Calu3 (cell line): ENCODE measurements around the gene ARHGAP21. TPM values are rescaled to one million over a fixed set of nuclear protein-coding genes. Genes with fewer than 3 reads are reported as not detected.

Experiments used
- BruUV-seq: library from RNA; stranded (reverse); fragments of 400-500 nt; replicated peaks from 2 replicates; lab custom pipeline; 2021; lab: Mats Ljungman, UMichigan
- CTCF ChIA-PET: fragments of 300-600 bp; sonication (Branson Sonifier 250); formaldehyde crosslinking; loops from one replicate; lab custom pipeline; 2022; ENCODE audit warnings: antibody characterized with exemption; lab: Charles Lee
- DNase-seq: peaks from one replicate; pipeline ENCODE4 v3.0.0; 2022
- H3K27ac Mint-ChIP-seq: one replicate; pipeline ENCODE4 v1.8.0; 2022; ENCODE audit warnings: mixed read lengths; ENCODE audit not compliant: unreplicated experiment
- H3K27me3 Mint-ChIP-seq: one replicate; pipeline ENCODE4 v1.8.0; 2022; ENCODE audit warnings: mixed read lengths; ENCODE audit not compliant: unreplicated experiment
- H3K36me3 Mint-ChIP-seq: one replicate; pipeline ENCODE4 v1.8.0; 2022; ENCODE audit warnings: mild to moderate bottlenecking, moderate library complexity, mixed read lengths; ENCODE audit not compliant: insufficient read depth, unreplicated experiment
- H3K4me1 Mint-ChIP-seq: one replicate; pipeline ENCODE4 v1.8.0; 2022; ENCODE audit warnings: mild to moderate bottlenecking, low read depth, mixed read lengths; ENCODE audit not compliant: unreplicated experiment
- H3K4me3 Mint-ChIP-seq: one replicate; pipeline ENCODE4 v1.8.0; 2022; ENCODE audit warnings: mild to moderate bottlenecking, low read depth, moderate library complexity, mixed read lengths; ENCODE audit not compliant: unreplicated experiment
- H3K9me3 Mint-ChIP-seq: one replicate; pipeline ENCODE4 v1.8.0; 2022; ENCODE audit warnings: low read depth, mixed read lengths; ENCODE audit not compliant: unreplicated experiment
- intact Hi-C: fragments of 100-400 bp; cut with micrococcal nuclease; formaldehyde crosslinking; loops from one replicate; pipeline ENCODE4 v1.10.0; 2022; ENCODE audit not compliant: unreplicated experiment
- total RNA-seq: library from RNA; stranded (reverse); gene quantifications from 2 replicates; pipeline ENCODE4 v1.2.3, GENCODE V29; 2022
- TF ChIP-seq, protein P1 (sequence below): fragments of 200-600 bp; IDR thresholded peaks from one replicate; pipeline ENCODE4 v1.8.0; 2022; ENCODE audit warnings: antibody characterized with exemption; ENCODE audit not compliant: unreplicated experiment

ARHGAP21 gene
- total RNA-seq, 1 experiment from 2014 or later = 67.5 TPM

- H3K27me3 Mint-ChIP-seq = no peaks in the 10 kb centered on the region
- no peak overlapping the region for H3K27ac Mint-ChIP-seq
- H3K9me3 Mint-ChIP-seq = no peaks in the 10 kb centered on the region
- no peak for DNase-seq
- BruUV-seq = no TSS peak
- H3K4me3 Mint-ChIP-seq = no peak overlapping the region
- CTCF ChIA-PET = no interaction called here
- H3K4me1 Mint-ChIP-seq = no peaks in the 10 kb centered on the region
- no peaks in the 10 kb centered on the region for H3K36me3 Mint-ChIP-seq
- TF ChIP-seq, protein P1, sequence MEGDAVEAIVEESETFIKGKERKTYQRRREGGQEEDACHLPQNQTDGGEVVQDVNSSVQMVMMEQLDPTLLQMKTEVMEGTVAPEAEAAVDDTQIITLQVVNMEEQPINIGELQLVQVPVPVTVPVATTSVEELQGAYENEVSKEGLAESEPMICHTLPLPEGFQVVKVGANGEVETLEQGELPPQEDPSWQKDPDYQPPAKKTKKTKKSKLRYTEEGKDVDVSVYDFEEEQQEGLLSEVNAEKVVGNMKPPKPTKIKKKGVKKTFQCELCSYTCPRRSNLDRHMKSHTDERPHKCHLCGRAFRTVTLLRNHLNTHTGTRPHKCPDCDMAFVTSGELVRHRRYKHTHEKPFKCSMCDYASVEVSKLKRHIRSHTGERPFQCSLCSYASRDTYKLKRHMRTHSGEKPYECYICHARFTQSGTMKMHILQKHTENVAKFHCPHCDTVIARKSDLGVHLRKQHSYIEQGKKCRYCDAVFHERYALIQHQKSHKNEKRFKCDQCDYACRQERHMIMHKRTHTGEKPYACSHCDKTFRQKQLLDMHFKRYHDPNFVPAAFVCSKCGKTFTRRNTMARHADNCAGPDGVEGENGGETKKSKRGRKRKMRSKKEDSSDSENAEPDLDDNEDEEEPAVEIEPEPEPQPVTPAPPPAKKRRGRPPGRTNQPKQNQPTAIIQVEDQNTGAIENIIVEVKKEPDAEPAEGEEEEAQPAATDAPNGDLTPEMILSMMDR = no peak
- intact Hi-C loops = no loop called here
Observed at GRCh38 chr10:24750695-24751094, 27.0 kb upstream of the ARHGAP21 start.

DNA sequence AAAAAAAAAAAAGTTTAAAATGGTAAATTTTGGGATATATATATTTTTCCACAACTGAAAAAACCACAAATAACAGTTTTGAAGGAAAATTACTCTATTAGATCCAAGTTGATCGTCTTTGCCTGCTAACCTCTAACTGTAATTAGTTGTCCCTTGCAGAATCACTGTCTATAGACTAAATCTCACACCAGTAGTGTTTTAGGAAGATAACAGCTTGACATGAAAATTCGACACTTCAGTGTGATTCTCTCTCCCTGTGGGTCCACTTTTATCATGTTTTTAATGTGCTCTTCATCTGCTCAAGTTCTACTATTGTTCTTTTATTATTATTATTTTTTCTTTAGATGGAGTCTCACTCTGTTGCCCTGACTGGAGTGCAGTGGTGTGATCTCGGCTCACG lies 24.5 kb upstream of the ARHGAP21 start:
- Mint-ChIP-seq H3K36me3 (no peaks in the 10 kb centered on the region), H3K4me3 (no peak overlapping the region), H3K27ac (no peak overlapping the region), H3K9me3 (no peaks in the 10 kb centered on the region), H3K4me1 (no peaks in the 10 kb centered on the region), H3K27me3 (no peaks in the 10 kb centered on the region)
- CTCF ChIA-PET = no interaction called here
- TF ChIP-seq, protein P1 = no peak
- no TSS peak for BruUV-seq
- DNase-seq = no peak
- intact Hi-C loops = no loop called here

GRCh38 chr10:24744946-24745345 lies 21.3 kb upstream of the ARHGAP21 start:
- no peaks in the 10 kb centered on the region for H3K4me1 Mint-ChIP-seq

DNA sequence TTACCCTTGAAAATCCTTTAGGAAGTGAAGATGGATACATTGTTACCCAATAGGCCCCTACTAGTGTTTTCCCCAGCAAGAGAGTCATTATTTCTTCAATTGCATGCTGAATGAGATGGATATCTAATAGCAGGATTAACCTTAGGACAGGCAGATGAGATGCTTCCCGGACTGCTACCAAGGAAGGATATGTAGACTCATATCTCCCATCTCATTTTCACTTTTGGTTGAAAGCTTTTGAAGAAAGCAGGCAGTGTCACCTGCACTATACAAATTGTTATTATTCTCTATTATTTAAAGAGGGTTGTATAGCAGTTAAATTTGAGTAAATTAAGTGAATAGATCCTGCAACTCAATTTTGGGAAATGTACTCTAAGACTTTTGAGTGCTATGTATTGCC lies 17.0 kb upstream of the ARHGAP21 start:
- intact Hi-C loops = no loop called here
- Mint-ChIP-seq H3K4me3 (no peak overlapping the region), H3K27ac (no peak overlapping the region), H3K27me3 (no peaks in the 10 kb centered on the region), H3K9me3 (peaks cover 2% of the 10 kb centered on the region), H3K36me3 (no peaks in the 10 kb centered on the region), H3K4me1 (peaks cover 16% of the 10 kb centered on the region)
- TF ChIP-seq, protein P1 = no peak
- DNase-seq = no peak
- BruUV-seq = no TSS peak
- CTCF ChIA-PET = no interaction called here

More at GRCh38 chr10:24744946-24745345, 21.3 kb upstream of the ARHGAP21 start:
- intact Hi-C loops = no loop called here
- BruUV-seq = no TSS peak
- H3K27me3 Mint-ChIP-seq = no peaks in the 10 kb centered on the region
- peaks cover 2% of the 10 kb centered on the region for H3K9me3 Mint-ChIP-seq
- no peak for DNase-seq
- TF ChIP-seq, protein P1 = no peak
- H3K27ac Mint-ChIP-seq = no peak overlapping the region
- CTCF ChIA-PET = no interaction called here
- no peaks in the 10 kb centered on the region for H3K36me3 Mint-ChIP-seq
- no peak overlapping the region for H3K4me3 Mint-ChIP-seq
